WTC11 (cell line): ENCODE data around the gene SSC5D. TPM values are rescaled to one million over a fixed set of nuclear protein-coding genes. Genes with fewer than 3 reads are reported as not detected.
A peak's percentile ranks its signal among the peaks of the same experiment; 100 is the strongest.

Source experiments
- ATAC-seq: fragments of 200-7000 bp; cut with Tn5 transposase; 2 replicates; pipeline ENCODE4 v1.10.0; 2021; ENCODE audit warnings: mild to moderate bottlenecking, moderate library complexity
- CTCF ChIA-PET: fragments of 300-600 bp; sonication (Branson Sonifier 250); formaldehyde crosslinking; loops from one replicate; lab custom pipeline; 2021; ENCODE audit warnings: antibody characterized with exemption; lab: Charles Lee
- POLR2A ChIA-PET: fragments of 350-600 bp; sonication (Branson Sonifier 250); formaldehyde crosslinking; loops from one replicate; lab custom pipeline; 2021; ENCODE audit warnings: antibody characterized with exemption; lab: Charles Lee
- DNase-seq: peaks from one replicate; pipeline ENCODE4 v3.0.0; 2021; ENCODE audit warnings: low spot score
- H3K27ac Mint-ChIP-seq: 2 replicates; pipeline ENCODE4 v1.8.0; 2021; ENCODE audit warnings: mixed read lengths
- H3K27me3 Mint-ChIP-seq: 2 replicates; pipeline ENCODE4 v1.8.0; 2021; ENCODE audit warnings: low read depth, mild to moderate bottlenecking, moderate library complexity, mixed read lengths
- H3K36me3 Mint-ChIP-seq: 2 replicates; pipeline ENCODE4 v1.8.0; 2021; ENCODE audit warnings: mixed read lengths
- H3K4me1 Mint-ChIP-seq: 2 replicates; pipeline ENCODE4 v1.8.0; 2022; ENCODE audit warnings: mixed read lengths
- H3K4me3 Mint-ChIP-seq: 2 replicates; pipeline ENCODE4 v1.8.0; 2021; ENCODE audit warnings: mild to moderate bottlenecking, moderate library complexity, mixed read lengths
- H3K9me3 Mint-ChIP-seq: 2 replicates; pipeline ENCODE4 v1.8.0; 2021; ENCODE audit warnings: mixed read lengths
- JUN ChIP-seq: sonication (generic); formaldehyde crosslinking; IDR thresholded peaks from 2 replicates; pipeline ENCODE4 v1.8.0; 2023; ENCODE audit warnings: mild to moderate bottlenecking, missing genetic modification reagents
- NFATC4 ChIP-seq: fragments of 250-450 bp; sonication (Bioruptor Pico); IDR thresholded peaks from 2 replicates; pipeline ENCODE4 v1.9.0; 2021; ENCODE audit warnings: mild to moderate bottlenecking
- RORB ChIP-seq: fragments of 250-450 bp; sonication (Bioruptor Pico); IDR thresholded peaks from 2 replicates; pipeline ENCODE4 v1.9.0; 2021; ENCODE audit warnings: mild to moderate bottlenecking
- SP1 ChIP-seq: sonication (generic); formaldehyde crosslinking; conservative IDR thresholded peaks from 2 replicates; pipeline ENCODE4 v1.8.1; 2022; ENCODE audit warnings: missing genetic modification reagents
- ZNF121 ChIP-seq: sonication (generic); formaldehyde crosslinking; IDR thresholded peaks from 2 replicates; pipeline ENCODE4 v1.8.0; 2023; ENCODE audit warnings: missing genetic modification reagents
- ZNF219 ChIP-seq: sonication (generic); formaldehyde crosslinking; IDR thresholded peaks from 2 replicates; pipeline ENCODE4 v1.8.0; 2023; ENCODE audit warnings: missing genetic modification reagents, mild to moderate bottlenecking, borderline replicate concordance
- ZNF317 ChIP-seq: sonication (generic); formaldehyde crosslinking; IDR thresholded peaks from 2 replicates; pipeline ENCODE4 v1.8.1; 2023; ENCODE audit warnings: low read depth, mild to moderate bottlenecking, moderate library complexity, missing genetic modification reagents, borderline replicate concordance
- total RNA-seq: library from RNA; stranded (reverse); gene quantifications from 3 replicates; pipeline ENCODE4 v1.2.3, GENCODE V29; 2021
- TF ChIP-seq, protein P1 (sequence below): sonication (generic); formaldehyde crosslinking; IDR thresholded peaks from 2 replicates; pipeline ENCODE4 v1.8.0; 2022; ENCODE audit warnings: mild to moderate bottlenecking, missing genetic modification reagents
- TF ChIP-seq, protein P2 (sequence below): fragments of 250-450 bp; sonication (Bioruptor Pico); IDR thresholded peaks from 2 replicates; pipeline ENCODE4 v1.9.0; 2021; ENCODE audit warnings: mild to moderate bottlenecking
- TF ChIP-seq, protein P3 (sequence below): sonication (generic); formaldehyde crosslinking; IDR thresholded peaks from 2 replicates; pipeline ENCODE4 v1.8.0; 2023; ENCODE audit warnings: mild to moderate bottlenecking, missing genetic modification reagents
- TF ChIP-seq, protein P4 (sequence below): sonication (generic); formaldehyde crosslinking; IDR thresholded peaks from 2 replicates; pipeline ENCODE4 v1.8.1; 2023; ENCODE audit warnings: mild to moderate bottlenecking, missing genetic modification reagents, borderline replicate concordance

The SSC5D gene
- total RNA-seq, 1 experiment from 2014 or later = 2.9 TPM

DNA sequence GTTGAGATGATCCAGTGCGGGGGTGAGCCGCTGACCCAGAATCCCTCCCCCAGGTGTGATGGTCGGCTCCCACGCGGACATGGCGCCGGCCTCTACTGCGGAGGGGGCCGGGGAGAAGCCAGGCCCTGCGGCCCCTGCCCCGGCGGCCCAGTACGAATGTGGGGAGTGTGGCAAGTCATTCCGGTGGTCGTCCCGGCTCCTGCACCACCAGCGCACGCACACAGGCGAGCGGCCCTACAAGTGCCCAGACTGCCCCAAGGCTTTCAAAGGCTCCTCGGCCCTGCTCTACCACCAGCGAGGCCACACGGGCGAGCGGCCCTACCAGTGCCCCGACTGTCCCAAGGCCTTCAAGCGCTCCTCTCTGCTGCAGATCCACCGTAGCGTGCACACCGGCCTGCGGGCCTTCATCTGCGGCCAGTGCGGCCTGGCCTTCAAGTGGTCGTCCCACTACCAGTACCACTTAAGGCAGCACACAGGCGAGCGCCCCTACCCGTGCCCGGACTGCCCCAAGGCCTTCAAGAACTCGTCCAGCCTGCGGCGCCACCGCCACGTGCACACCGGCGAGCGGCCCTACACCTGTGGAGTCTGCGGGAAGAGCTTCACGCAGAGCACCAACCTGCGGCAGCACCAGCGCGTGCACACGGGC lies 7.0 kb upstream of the SSC5D start (continued):
- TF ChIP-seq ZNF219 (CRISPR knock-in tag) = no peak
- TF ChIP-seq ZNF317 (CRISPR knock-in tag) = no peak
- TF ChIP-seq NFATC4 = no peak
- no peak for TF ChIP-seq JUN (CRISPR knock-in tag)
- TF ChIP-seq SP1 (CRISPR knock-in tag) = no peak
- TF ChIP-seq ZNF121 (CRISPR knock-in tag) = 0 out of 2 replicates have a peak, but pooled peaks have one; percentile 2
- TF ChIP-seq RORB (CRISPR knock-in tag) = no peak
- TF ChIP-seq, protein P1, sequence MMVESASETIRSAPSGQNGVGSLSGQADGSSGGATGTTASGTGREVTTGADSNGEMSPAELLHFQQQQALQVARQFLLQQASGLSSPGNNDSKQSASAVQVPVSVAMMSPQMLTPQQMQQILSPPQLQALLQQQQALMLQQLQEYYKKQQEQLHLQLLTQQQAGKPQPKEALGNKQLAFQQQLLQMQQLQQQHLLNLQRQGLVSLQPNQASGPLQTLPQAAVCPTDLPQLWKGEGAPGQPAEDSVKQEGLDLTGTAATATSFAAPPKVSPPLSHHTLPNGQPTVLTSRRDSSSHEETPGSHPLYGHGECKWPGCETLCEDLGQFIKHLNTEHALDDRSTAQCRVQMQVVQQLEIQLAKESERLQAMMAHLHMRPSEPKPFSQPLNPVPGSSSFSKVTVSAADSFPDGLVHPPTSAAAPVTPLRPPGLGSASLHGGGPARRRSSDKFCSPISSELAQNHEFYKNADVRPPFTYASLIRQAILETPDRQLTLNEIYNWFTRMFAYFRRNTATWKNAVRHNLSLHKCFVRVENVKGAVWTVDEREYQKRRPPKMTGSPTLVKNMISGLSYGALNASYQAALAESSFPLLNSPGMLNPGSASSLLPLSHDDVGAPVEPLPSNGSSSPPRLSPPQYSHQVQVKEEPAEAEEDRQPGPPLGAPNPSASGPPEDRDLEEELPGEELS (CRISPR knock-in tag) = no peak

DNA sequence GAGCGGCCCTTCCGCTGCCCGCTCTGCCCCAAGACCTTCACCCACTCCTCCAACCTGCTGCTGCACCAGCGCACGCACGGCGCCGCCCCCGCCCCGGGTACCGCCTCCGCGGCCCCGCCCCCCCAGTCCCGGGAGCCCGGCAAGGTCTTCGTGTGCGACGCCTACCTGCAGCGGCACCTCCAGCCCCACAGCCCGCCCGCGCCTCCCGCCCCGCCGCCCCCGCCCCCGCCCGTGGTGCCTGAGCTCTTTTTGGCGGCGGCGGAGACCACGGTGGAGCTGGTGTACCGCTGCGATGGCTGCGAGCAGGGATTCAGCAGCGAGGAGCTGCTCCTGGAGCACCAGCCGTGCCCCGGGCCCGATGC lies 6.5 kb upstream of the SSC5D start:
- ChIA-PET POLR2A (no interaction called here), CTCF (interaction anchor here (0.6 to 13.5 kb wide), 4 partner anchors 14 to 125 kb away, joined by 3 to 96 read pairs (median 8); no protein-coding TSS in a partner anchor)
- H3K4me1 Mint-ChIP-seq = peaks cover 20% of the 10 kb centered on the region
- no peak overlapping the region for H3K27ac Mint-ChIP-seq
- no peaks in the 10 kb centered on the region for H3K27me3 Mint-ChIP-seq
- no peaks in the 10 kb centered on the region for H3K9me3 Mint-ChIP-seq
- DNase-seq (no peak), ATAC-seq (peak; percentile 7; the same call in 1 of the 2 replicates)
- peak overlapping the region; percentile 25; the same call in 1 of the 2 replicates for H3K4me3 Mint-ChIP-seq
- TF ChIP-seq, protein P2, sequence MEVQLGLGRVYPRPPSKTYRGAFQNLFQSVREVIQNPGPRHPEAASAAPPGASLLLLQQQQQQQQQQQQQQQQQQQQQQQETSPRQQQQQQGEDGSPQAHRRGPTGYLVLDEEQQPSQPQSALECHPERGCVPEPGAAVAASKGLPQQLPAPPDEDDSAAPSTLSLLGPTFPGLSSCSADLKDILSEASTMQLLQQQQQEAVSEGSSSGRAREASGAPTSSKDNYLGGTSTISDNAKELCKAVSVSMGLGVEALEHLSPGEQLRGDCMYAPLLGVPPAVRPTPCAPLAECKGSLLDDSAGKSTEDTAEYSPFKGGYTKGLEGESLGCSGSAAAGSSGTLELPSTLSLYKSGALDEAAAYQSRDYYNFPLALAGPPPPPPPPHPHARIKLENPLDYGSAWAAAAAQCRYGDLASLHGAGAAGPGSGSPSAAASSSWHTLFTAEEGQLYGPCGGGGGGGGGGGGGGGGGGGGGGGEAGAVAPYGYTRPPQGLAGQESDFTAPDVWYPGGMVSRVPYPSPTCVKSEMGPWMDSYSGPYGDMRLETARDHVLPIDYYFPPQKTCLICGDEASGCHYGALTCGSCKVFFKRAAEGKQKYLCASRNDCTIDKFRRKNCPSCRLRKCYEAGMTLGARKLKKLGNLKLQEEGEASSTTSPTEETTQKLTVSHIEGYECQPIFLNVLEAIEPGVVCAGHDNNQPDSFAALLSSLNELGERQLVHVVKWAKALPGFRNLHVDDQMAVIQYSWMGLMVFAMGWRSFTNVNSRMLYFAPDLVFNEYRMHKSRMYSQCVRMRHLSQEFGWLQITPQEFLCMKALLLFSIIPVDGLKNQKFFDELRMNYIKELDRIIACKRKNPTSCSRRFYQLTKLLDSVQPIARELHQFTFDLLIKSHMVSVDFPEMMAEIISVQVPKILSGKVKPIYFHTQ (CRISPR knock-in tag) = no peak
- TF ChIP-seq, protein P3, sequence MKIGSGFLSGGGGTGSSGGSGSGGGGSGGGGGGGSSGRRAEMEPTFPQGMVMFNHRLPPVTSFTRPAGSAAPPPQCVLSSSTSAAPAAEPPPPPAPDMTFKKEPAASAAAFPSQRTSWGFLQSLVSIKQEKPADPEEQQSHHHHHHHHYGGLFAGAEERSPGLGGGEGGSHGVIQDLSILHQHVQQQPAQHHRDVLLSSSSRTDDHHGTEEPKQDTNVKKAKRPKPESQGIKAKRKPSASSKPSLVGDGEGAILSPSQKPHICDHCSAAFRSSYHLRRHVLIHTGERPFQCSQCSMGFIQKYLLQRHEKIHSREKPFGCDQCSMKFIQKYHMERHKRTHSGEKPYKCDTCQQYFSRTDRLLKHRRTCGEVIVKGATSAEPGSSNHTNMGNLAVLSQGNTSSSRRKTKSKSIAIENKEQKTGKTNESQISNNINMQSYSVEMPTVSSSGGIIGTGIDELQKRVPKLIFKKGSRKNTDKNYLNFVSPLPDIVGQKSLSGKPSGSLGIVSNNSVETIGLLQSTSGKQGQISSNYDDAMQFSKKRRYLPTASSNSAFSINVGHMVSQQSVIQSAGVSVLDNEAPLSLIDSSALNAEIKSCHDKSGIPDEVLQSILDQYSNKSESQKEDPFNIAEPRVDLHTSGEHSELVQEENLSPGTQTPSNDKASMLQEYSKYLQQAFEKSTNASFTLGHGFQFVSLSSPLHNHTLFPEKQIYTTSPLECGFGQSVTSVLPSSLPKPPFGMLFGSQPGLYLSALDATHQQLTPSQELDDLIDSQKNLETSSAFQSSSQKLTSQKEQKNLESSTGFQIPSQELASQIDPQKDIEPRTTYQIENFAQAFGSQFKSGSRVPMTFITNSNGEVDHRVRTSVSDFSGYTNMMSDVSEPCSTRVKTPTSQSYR = no peak
- TF ChIP-seq, protein P4, sequence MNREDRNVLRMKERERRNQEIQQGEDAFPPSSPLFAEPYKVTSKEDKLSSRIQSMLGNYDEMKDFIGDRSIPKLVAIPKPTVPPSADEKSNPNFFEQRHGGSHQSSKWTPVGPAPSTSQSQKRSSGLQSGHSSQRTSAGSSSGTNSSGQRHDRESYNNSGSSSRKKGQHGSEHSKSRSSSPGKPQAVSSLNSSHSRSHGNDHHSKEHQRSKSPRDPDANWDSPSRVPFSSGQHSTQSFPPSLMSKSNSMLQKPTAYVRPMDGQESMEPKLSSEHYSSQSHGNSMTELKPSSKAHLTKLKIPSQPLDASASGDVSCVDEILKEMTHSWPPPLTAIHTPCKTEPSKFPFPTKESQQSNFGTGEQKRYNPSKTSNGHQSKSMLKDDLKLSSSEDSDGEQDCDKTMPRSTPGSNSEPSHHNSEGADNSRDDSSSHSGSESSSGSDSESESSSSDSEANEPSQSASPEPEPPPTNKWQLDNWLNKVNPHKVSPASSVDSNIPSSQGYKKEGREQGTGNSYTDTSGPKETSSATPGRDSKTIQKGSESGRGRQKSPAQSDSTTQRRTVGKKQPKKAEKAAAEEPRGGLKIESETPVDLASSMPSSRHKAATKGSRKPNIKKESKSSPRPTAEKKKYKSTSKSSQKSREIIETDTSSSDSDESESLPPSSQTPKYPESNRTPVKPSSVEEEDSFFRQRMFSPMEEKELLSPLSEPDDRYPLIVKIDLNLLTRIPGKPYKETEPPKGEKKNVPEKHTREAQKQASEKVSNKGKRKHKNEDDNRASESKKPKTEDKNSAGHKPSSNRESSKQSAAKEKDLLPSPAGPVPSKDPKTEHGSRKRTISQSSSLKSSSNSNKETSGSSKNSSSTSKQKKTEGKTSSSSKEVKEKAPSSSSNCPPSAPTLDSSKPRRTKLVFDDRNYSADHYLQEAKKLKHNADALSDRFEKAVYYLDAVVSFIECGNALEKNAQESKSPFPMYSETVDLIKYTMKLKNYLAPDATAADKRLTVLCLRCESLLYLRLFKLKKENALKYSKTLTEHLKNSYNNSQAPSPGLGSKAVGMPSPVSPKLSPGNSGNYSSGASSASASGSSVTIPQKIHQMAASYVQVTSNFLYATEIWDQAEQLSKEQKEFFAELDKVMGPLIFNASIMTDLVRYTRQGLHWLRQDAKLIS = no peak
- H3K36me3 Mint-ChIP-seq = no peaks in the 10 kb centered on the region
